ENCODE results near the gene ZSCAN25. TPM values are rescaled to one million over a fixed set of nuclear protein-coding genes. Genes with fewer than 3 reads are reported as not detected.
A peak's percentile ranks its signal among the peaks of the same experiment; 100 is the strongest.
"Not testable (repeated sequence)": the region's sequence is repeated elsewhere in the genome, so short reads cannot be mapped to it uniquely, and the experiment has no call there.

ZSCAN25 gene
- total RNA-seq, result 9.0 TPM
- long read RNA-seq, full-length matches to known transcripts, result 4 of 5 reads
- long read RNA-seq, partial matches to known transcripts, result 0 of 5 reads
- long read RNA-seq, other reads (novel, unspliced or antisense), result 1 of 5 reads

DNA sequence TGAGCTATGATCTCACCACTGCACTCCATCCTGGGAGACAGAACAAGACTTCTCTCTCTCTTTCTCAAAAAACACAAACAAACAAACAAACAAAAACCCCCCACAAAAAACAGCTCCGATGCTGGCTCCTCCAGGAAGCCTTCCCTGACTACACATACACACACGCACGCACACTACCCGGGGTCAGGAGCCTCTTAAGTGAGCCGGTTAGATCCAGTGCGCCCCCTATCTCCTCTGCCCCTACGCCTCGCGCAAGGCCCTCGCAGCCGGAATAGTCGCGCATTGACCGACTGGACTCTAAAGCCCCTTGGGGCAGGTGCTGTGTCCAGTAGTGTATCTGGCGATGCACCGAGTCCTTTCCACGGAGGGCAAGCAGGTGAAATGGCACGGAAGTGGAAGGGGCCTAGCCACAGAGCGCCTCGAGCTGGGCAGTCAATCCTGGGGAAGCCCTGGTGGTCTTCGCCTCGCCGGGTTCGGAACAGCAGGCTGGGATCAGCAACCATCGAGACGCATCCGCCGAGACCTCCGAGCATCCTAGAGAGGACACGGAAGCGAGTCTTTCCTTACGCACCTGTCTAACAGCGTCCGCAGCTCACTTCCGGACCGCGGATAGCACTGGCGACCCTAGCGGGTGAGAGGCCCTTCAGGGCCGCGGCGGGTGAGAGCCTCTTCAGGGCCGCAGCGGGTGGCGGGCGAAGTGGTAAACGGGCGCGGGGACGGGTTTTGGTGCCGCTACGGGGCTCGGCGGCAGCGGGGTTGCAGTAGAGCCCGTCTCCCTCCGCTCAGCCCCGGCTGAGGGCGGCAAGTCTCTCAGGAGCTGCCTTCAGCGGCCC is at the start of gene ZSCAN25:
Gene ZSCAN25 (plus strand): TSS at position 588 of the 833 bp plus-strand sequence. CDS start 2,661 bp downstream, outside the sequence.
- peaks cover 29% of the 10 kb centered on the region for H3K4me1 ChIP-seq
- peaks cover 33% of the 10 kb centered on the region for H3K36me3 ChIP-seq
- TF ChIP-seq, protein P1, sequence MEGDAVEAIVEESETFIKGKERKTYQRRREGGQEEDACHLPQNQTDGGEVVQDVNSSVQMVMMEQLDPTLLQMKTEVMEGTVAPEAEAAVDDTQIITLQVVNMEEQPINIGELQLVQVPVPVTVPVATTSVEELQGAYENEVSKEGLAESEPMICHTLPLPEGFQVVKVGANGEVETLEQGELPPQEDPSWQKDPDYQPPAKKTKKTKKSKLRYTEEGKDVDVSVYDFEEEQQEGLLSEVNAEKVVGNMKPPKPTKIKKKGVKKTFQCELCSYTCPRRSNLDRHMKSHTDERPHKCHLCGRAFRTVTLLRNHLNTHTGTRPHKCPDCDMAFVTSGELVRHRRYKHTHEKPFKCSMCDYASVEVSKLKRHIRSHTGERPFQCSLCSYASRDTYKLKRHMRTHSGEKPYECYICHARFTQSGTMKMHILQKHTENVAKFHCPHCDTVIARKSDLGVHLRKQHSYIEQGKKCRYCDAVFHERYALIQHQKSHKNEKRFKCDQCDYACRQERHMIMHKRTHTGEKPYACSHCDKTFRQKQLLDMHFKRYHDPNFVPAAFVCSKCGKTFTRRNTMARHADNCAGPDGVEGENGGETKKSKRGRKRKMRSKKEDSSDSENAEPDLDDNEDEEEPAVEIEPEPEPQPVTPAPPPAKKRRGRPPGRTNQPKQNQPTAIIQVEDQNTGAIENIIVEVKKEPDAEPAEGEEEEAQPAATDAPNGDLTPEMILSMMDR (IDR thresholded peaks at IDR 0.05; ENCODE audit: borderline replicate concordance), result peak; percentile 56
- H3K9me3 ChIP-seq (replicated peaks), result no peaks in the 10 kb centered on the region
- H3K27ac ChIP-seq (replicated peaks), result peak within 1 kb of the TSS; percentile 93
- peak; percentile 88 for DNase-seq
- intact Hi-C loops (cut with micrococcal nuclease), result no loop called here
- H3K27me3 ChIP-seq (ENCODE audit: low read depth), result no peaks in the 10 kb centered on the region
- H3K4me3 ChIP-seq, result peak within 1 kb of the TSS; percentile 98

- H3K27ac ChIP-seq (replicated peaks); DNase-seq; H3K27me3 ChIP-seq (ENCODE audit: low read depth); H3K4me3 ChIP-seq; H3K4me1 ChIP-seq; H3K9me3 ChIP-seq (replicated peaks); intact Hi-C loops (cut with micrococcal nuclease): not testable (repeated sequence)
- H3K36me3 ChIP-seq, result peaks cover 82% of the 10 kb centered on the region
Observed at GRCh38 chr7:99568770-99569169, 48.0 kb upstream of the ZSCAN25 start.

- TF ChIP-seq, protein P1 (IDR thresholded peaks at IDR 0.05; ENCODE audit: borderline replicate concordance), result no peak
- DNase-seq, result no peak
- no peak overlapping the region for H3K27ac ChIP-seq (replicated peaks)
- H3K4me1 ChIP-seq, result peaks cover under 1% of the 10 kb centered on the region
- intact Hi-C loops (cut with micrococcal nuclease), result no loop called here
- no peaks in the 10 kb centered on the region for H3K27me3 ChIP-seq (ENCODE audit: low read depth)
- no peaks in the 10 kb centered on the region for H3K9me3 ChIP-seq (replicated peaks)
- H3K4me3 ChIP-seq, result no peak overlapping the region
- peaks cover 57% of the 10 kb centered on the region for H3K36me3 ChIP-seq
Observed at GRCh38 chr7:99571768-99572167, 45.0 kb upstream of the ZSCAN25 start.

- H3K4me3 ChIP-seq, result no peak overlapping the region
- H3K27ac ChIP-seq (replicated peaks), result no peak overlapping the region
- no peaks in the 10 kb centered on the region for H3K27me3 ChIP-seq (ENCODE audit: low read depth)
- no peaks in the 10 kb centered on the region for H3K9me3 ChIP-seq (replicated peaks)
- DNase-seq, result no peak
- intact Hi-C loops (cut with micrococcal nuclease), result no loop called here
- TF ChIP-seq, protein P1 (IDR thresholded peaks at IDR 0.05; ENCODE audit: borderline replicate concordance), result no peak
- H3K36me3 ChIP-seq, result peaks cover 54% of the 10 kb centered on the region
- H3K4me1 ChIP-seq, result peaks cover 8% of the 10 kb centered on the region
Observed at GRCh38 chr7:99573257-99573656, 43.5 kb upstream of the ZSCAN25 start.

GRCh38 chr7:99576251-99576650 is 40.5 kb upstream of the ZSCAN25 start:
- no peaks in the 10 kb centered on the region for H3K9me3 ChIP-seq (replicated peaks)
- H3K4me3 ChIP-seq, result no peak overlapping the region
- intact Hi-C loops (cut with micrococcal nuclease), result no loop called here
- no peaks in the 10 kb centered on the region for H3K27me3 ChIP-seq (ENCODE audit: low read depth)
- no peak for DNase-seq
- peaks cover 25% of the 10 kb centered on the region for H3K4me1 ChIP-seq
- no peak overlapping the region for H3K27ac ChIP-seq (replicated peaks)
- H3K36me3 ChIP-seq, result peaks cover 30% of the 10 kb centered on the region
- TF ChIP-seq, protein P1 (IDR thresholded peaks at IDR 0.05; ENCODE audit: borderline replicate concordance), result no peak
